Esophagus squamous epithelium (tissue), 4 donors: Measurements from ENCODE around the gene TBCD.

Experiments
- CTCF ChIP-seq, 6 experiments: fragments of 450-650 bp in 4 of 6; fragments of 200-600 bp in 2 of 6; sonication (generic) in 2 of 6; IDR thresholded peaks; one replicate each; pipeline ENCODE4 v1.5.1; 2016 to 2019; ENCODE audit warnings: antibody characterized with exemption in 6 of 6, mild to moderate bottlenecking in 4 of 6, moderate library complexity in 4 of 6
- POLR2A ChIP-seq, 4 donors: fragments of 450-650 bp; IDR thresholded peaks; one replicate each; pipeline ENCODE4 v1.6.1; 2017; ENCODE audit warnings: antibody characterized with exemption in 4 of 4, mild to moderate bottlenecking in 4 of 4, moderate library complexity in 3 of 4

DNA sequence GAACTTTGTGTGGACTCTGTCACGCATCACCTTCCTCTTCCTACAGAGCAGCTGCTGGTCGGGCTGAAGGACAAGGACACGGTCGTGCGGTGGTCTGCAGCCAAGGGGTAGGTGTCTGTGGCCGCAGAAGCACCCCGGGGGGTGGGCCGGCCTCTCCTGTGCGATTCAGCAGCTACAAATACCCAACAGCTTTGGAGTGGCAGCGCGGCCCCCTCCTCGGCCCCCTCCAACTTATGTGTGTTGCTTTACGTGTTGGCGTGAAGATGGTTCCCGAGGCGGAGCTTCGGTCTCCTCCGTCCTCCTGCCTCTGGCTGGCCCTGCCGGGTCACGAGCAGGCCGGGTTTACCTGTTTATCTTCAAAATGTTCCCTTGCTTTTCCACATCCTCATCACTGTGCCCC is 55.7 kb downstream of the TBCD start:
- TF ChIP-seq POLR2A (IDR thresholded peaks at IDR 0.05) (no peak), CTCF (IDR thresholded peaks at IDR 0.05) (no peak)
